HepG2 (cell line): ENCODE data around the gene ADPGK. TPM values are rescaled to one million over a fixed set of nuclear protein-coding genes. Genes with fewer than 3 reads are reported as not detected.

ENCODE experiments used
- ATAC-seq: fragments of 200-7000 bp; cut with Tn5 transposase; 3 replicates; pipeline ENCODE4 v1.9.1; 2020; ENCODE audit warnings: mild to moderate bottlenecking, moderate library complexity
- BruUV-seq: library from RNA; stranded (reverse); fragments of 400-500 nt; replicated peaks from 2 replicates; lab custom pipeline; 2021; lab: Mats Ljungman, UMichigan
- CTCF ChIA-PET: fragments of 300-600 bp; formaldehyde crosslinking; extraction: SDS; loops from one replicate; lab custom pipeline; 2021; ENCODE audit warnings: low total read pairs, inconsistent platforms, low intra/inter-chr PET ratio; lab: Yijun Ruan, JAX
- POLR2A ChIA-PET: fragments of 350-600 bp; sonication (Branson Sonifier 250); formaldehyde crosslinking; loops from one replicate; lab custom pipeline; 2020; ENCODE audit warnings: antibody characterized with exemption, inconsistent platforms; lab: Yijun Ruan, JAX
- DNase-seq: peaks from one replicate; pipeline ENCODE4 v3.0.0-alpha.2; 2015; ENCODE audit warnings: low spot score
- FAIRE-seq: peaks from 3 replicates; lab custom pipeline; 2011; peaks lifted over from hg19 to GRCh38; lab: Jason Lieb, UNC
- H2AFZ ChIP-seq: one replicate; pipeline ENCODE4 v1.6.1; 2011; ENCODE audit warnings: low read length, inconsistent platforms
- H3K27ac ChIP-seq: fragments of 300-600 bp; 3 replicates; pipeline ENCODE4 v1.8.0; 2011; ENCODE audit warnings: mixed run types, mild to moderate bottlenecking, mixed read lengths, low read length, inconsistent platforms; ENCODE audit not compliant: insufficient read depth; ENCODE audit errors: extremely low read length
- H3K27me3 ChIP-seq, 2 experiments: fragments of 200-600 bp in 1 of 2; 2 replicates in 1 of 2; 3 replicates in 1 of 2; pipeline versions ENCODE4 v1.6.0 to v1.8.0; 2011; ENCODE audit warnings: low read length in 2 of 2, mild to moderate bottlenecking in 2 of 2, moderate library complexity in 2 of 2, inconsistent platforms in 1 of 2; ENCODE audit not compliant: insufficient read depth in 2 of 2, control insufficient read depth in 1 of 2
- H3K36me3 ChIP-seq, 2 experiments: fragments of 200-600 bp in 1 of 2; replicated peaks in 1 of 2; 2 replicates in 1 of 2; 3 replicates in 1 of 2; pipeline versions ENCODE4 v1.5.1 to v1.8.0; 2011; ENCODE audit warnings: low read length in 2 of 2, inconsistent platforms in 1 of 2; ENCODE audit not compliant: insufficient read depth in 2 of 2, control insufficient read depth in 1 of 2
- H3K4me1 ChIP-seq: 2 replicates; pipeline ENCODE4 v1.5.1; 2012; ENCODE audit warnings: low read length, inconsistent platforms; ENCODE audit not compliant: insufficient read depth
- H3K4me2 ChIP-seq: 2 replicates; pipeline ENCODE4 v1.6.0; 2011; ENCODE audit warnings: low read depth, low read length, inconsistent platforms
- H3K4me3 ChIP-seq, 3 experiments: fragments of 200-600 bp in 1 of 3; sonication (generic), shearing (Covaris generic) in 1 of 3; replicated peaks in 1 of 3; 2 replicates each; pipeline ENCODE4 v1.5.1; 2011 to 2016; ENCODE audit warnings: low read length in 3 of 3, inconsistent platforms in 2 of 3, low read depth in 2 of 3, mild to moderate bottlenecking in 2 of 3, control low read depth in 1 of 3, mixed read lengths in 1 of 3; ENCODE audit not compliant: insufficient read depth in 1 of 3
- H3K79me2 ChIP-seq: one replicate; pipeline ENCODE4 v1.6.1; 2011; ENCODE audit warnings: low read length, inconsistent platforms; ENCODE audit not compliant: insufficient read depth
- H3K9ac ChIP-seq: 2 replicates; pipeline ENCODE4 v1.6.0; 2011; ENCODE audit warnings: mild to moderate bottlenecking, low read depth, low read length, inconsistent platforms; ENCODE audit not compliant: insufficient read depth
- H3K9me3 ChIP-seq: 2 replicates; pipeline ENCODE4 v1.5.1; 2012; ENCODE audit warnings: mild to moderate bottlenecking, low read length
- H4K20me1 ChIP-seq: 2 replicates; pipeline ENCODE4 v1.6.0; 2011; ENCODE audit warnings: inconsistent platforms, mild to moderate bottlenecking, low read length, moderate library complexity; ENCODE audit not compliant: insufficient read depth
- CCDC6 ChIP-seq: sonication (generic); formaldehyde crosslinking; IDR thresholded peaks from 2 replicates; pipeline ENCODE4 v1.8.1; 2022; ENCODE audit warnings: mild to moderate bottlenecking, missing genetic modification reagents, moderate library complexity
- HIC2 ChIP-seq: sonication (generic); formaldehyde crosslinking; IDR thresholded peaks from 2 replicates; pipeline ENCODE4 v1.9.0; 2022; ENCODE audit warnings: low read depth, missing genetic modification reagents
- JDP2 ChIP-seq: sonication (generic); formaldehyde crosslinking; IDR thresholded peaks from 2 replicates; pipeline ENCODE4 v1.8.1; 2022; ENCODE audit warnings: missing genetic modification reagents, borderline replicate concordance
- MYPOP ChIP-seq: sonication (generic); formaldehyde crosslinking; IDR thresholded peaks from 2 replicates; pipeline ENCODE4 v1.8.1; 2023; ENCODE audit warnings: mild to moderate bottlenecking, moderate library complexity, missing genetic modification reagents
- RBM39 ChIP-seq: fragments of 200-400 bp; formaldehyde crosslinking; IDR thresholded peaks from one replicate; pipeline ENCODE4 v1.6.1; 2018; ENCODE audit warnings: antibody characterized with exemption, mild to moderate bottlenecking, low read depth, low read length; ENCODE audit not compliant: poor library complexity, severe bottlenecking
- SOX5 ChIP-seq: IDR thresholded peaks from 2 replicates; pipeline ENCODE4 v1.6.1; 2016; ENCODE audit warnings: borderline replicate concordance
- TARDBP ChIP-seq: sonication (generic); formaldehyde crosslinking; IDR thresholded peaks from 2 replicates; pipeline ENCODE4 v1.8.0; 2022; ENCODE audit warnings: mild to moderate bottlenecking, missing genetic modification reagents
- ZFP82 ChIP-seq: sonication (generic); formaldehyde crosslinking; IDR thresholded peaks from 2 replicates; pipeline ENCODE4 v1.5.1; 2020; ENCODE audit warnings: mild to moderate bottlenecking, missing genetic modification reagents, borderline replicate concordance
- ZMYM4 ChIP-seq: sonication (generic); formaldehyde crosslinking; IDR thresholded peaks from 2 replicates; pipeline ENCODE4 v1.8.1; 2023; ENCODE audit warnings: mild to moderate bottlenecking, missing genetic modification reagents
- ZNF225 ChIP-seq: sonication (generic); formaldehyde crosslinking; IDR thresholded peaks from 2 replicates; pipeline ENCODE4 v1.4.0; 2020; ENCODE audit warnings: mild to moderate bottlenecking, missing genetic modification reagents
- ZNF34 ChIP-seq: sonication (generic); formaldehyde crosslinking; IDR thresholded peaks from 2 replicates; pipeline ENCODE4 v1.4.0; 2020; ENCODE audit warnings: mild to moderate bottlenecking, missing genetic modification reagents, borderline replicate concordance
- ZNF468 ChIP-seq: sonication (generic); formaldehyde crosslinking; IDR thresholded peaks from 2 replicates; pipeline ENCODE4 v1.8.0; 2022; ENCODE audit warnings: mild to moderate bottlenecking, moderate library complexity, missing genetic modification reagents
- ZNF484 ChIP-seq: sonication (generic); formaldehyde crosslinking; IDR thresholded peaks from 2 replicates; pipeline ENCODE4 v1.5.1; 2020; ENCODE audit warnings: mild to moderate bottlenecking, low read depth, missing genetic modification reagents, borderline replicate concordance
- ZNF816 ChIP-seq: sonication (generic); formaldehyde crosslinking; IDR thresholded peaks from 2 replicates; pipeline ENCODE4 v1.8.0; 2022; ENCODE audit warnings: missing genetic modification reagents, mild to moderate bottlenecking, borderline replicate concordance
- ZNF891 ChIP-seq: sonication (generic); formaldehyde crosslinking; IDR thresholded peaks from 2 replicates; pipeline ENCODE4 v1.5.0; 2020; ENCODE audit warnings: mild to moderate bottlenecking, missing genetic modification reagents
- WGBS: methylation state at CpG from one replicate; pipeline ENCODE4 v1.1.6; 2017; ENCODE audit warnings: low lambda C conversion rate; 5-methylcytosine and 5-hydroxymethylcytosine counted together
- in situ Hi-C: cut with HindIII; loops from 2 replicates; pipeline ENCODE4 v1.10.0; 2017; ENCODE audit warnings: low pct_unique_long_range_greater_than_20kb; ENCODE audit not compliant: extremely low pct_ligation_motif_present
- intact Hi-C: fragments of 100-400 bp; cut with micrococcal nuclease; formaldehyde crosslinking; loops from one replicate; pipeline ENCODE4 v1.10.0; 2022; ENCODE audit not compliant: unreplicated experiment
- polyA plus RNA-seq, 8 experiments: library from polyadenylated mRNA; depleted of rRNA in 3 of 8; stranded (reverse) in 7 of 8; unstranded in 1 of 8; fragments of >200 nt; fragmentation: Illumina TruSeq in 4 of 8; extraction: Trizol in 4 of 8; gene quantifications; 2 replicates each; pipeline versions ENCODE4 v1.2.1 to v1.2.3, GENCODE V29; 2011 to 2016; ENCODE audit warnings: low read depth in 4 of 8, missing spikeins in 1 of 8, mixed read lengths in 1 of 8; ENCODE audit not compliant: insufficient read depth in 1 of 8
- total RNA-seq, 5 experiments: library from RNA; depleted of rRNA; stranded (reverse); fragments of >200 nt; fragmentation: Illumina TruSeq; extraction: Trizol; gene quantifications; 2 replicates each; pipeline ENCODE4 v1.2.3, GENCODE V29; 2016; ENCODE audit warnings: low read depth in 1 of 5
- TF ChIP-seq, protein P1 (sequence below): sonication (generic); formaldehyde crosslinking; IDR thresholded peaks from 2 replicates; pipeline ENCODE4 v1.4.0; 2020; ENCODE audit warnings: missing genetic modification reagents; ENCODE audit errors: not compliant biosample characterization

Gene ADPGK
- total and polyA plus RNA-seq, 2 of the 13 experiments (the other 11 are each of a cell fraction or from before 2014, with no cell fraction given) = 61.6 to 67.5 TPM

- in situ Hi-C loops = no loop called here
- ChIA-PET POLR2A (no interaction called here), CTCF (no interaction called here)
- no peaks in the 10 kb centered on the region for H3K79me2 ChIP-seq
- H3K36me3 ChIP-seq = peaks cover 16 to 54% of the 10 kb centered on the region in 2 experiments
- H3K4me2 ChIP-seq = no peak overlapping the region
- no peak overlapping the region for H3K4me3 ChIP-seq
- DNase-seq = no peak
- TF ChIP-seq ZNF225 (CRISPR knock-in tag) (no peak), ZMYM4 (CRISPR knock-in tag) (no peak), MYPOP (CRISPR knock-in tag) (no peak), ZFP82 (CRISPR knock-in tag) (no peak), HIC2 (CRISPR knock-in tag) (no peak), ZNF484 (CRISPR knock-in tag) (no peak), ZNF34 (CRISPR knock-in tag) (no peak), CCDC6 (CRISPR knock-in tag) (no peak), ZNF891 (CRISPR knock-in tag) (no peak), RBM39 (no peak), JDP2 (no peak), ZNF468 (CRISPR knock-in tag) (no peak), ZNF816 (CRISPR knock-in tag) (no peak), SOX5 (CRISPR knock-in tag) (no peak), TARDBP (CRISPR knock-in tag) (no peak)
- TF ChIP-seq, protein P1, sequence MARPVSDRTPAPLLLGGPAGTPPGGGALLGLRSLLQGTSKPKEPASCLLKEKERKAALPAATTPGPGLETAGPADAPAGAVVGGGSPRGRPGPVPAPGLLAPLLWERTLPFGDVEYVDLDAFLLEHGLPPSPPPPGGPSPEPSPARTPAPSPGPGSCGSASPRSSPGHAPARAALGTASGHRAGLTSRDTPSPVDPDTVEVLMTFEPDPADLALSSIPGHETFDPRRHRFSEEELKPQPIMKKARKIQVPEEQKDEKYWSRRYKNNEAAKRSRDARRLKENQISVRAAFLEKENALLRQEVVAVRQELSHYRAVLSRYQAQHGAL (CRISPR knock-in tag) = no peak
- H3K27me3 ChIP-seq = no peaks in the 10 kb centered on the region
- no peaks in the 10 kb centered on the region for H3K9me3 ChIP-seq
- H4K20me1 ChIP-seq = no peaks in the 10 kb centered on the region
- intact Hi-C loops = no loop called here
- ATAC-seq = no peak
- H3K9ac ChIP-seq = no peak overlapping the region
- no peak overlapping the region for H2AFZ ChIP-seq
- no peak for FAIRE-seq
- BruUV-seq = TSS peak; percentile 45
- no peak overlapping the region for H3K27ac ChIP-seq
- WGBS = 95% methylated on average over 9 of the region's 9 CpGs
- no peaks in the 10 kb centered on the region for H3K4me1 ChIP-seq
Measured at GRCh38 chr15:72751751-72752455, 31.7 kb downstream of the ADPGK start.
